GM23338 (cell line): ENCODE data around the gene RHOG. TPM values are rescaled to one million over a fixed set of nuclear protein-coding genes. Genes with fewer than 3 reads are reported as not detected.

Source experiments
- ATAC-seq: fragments of 200-7000 bp; cut with Tn5 transposase; 3 replicates; pipeline ENCODE4 v1.9.1; 2020
- DNase-seq: peaks from one replicate; pipeline ENCODE4 v3.0.0-alpha.2; 2015; ENCODE audit warnings: low spot score
- H2AFZ ChIP-seq: fragments of 200-600 bp; sonication (generic); 2 replicates; pipeline ENCODE4 v1.8.0; 2016; ENCODE audit warnings: antibody characterized with exemption, mild to moderate bottlenecking, moderate library complexity
- H3F3A ChIP-seq: fragments of 200-600 bp; sonication (generic); replicated peaks from 2 replicates; pipeline ENCODE4 v1.8.0; 2017; ENCODE audit warnings: antibody characterized with exemption, mixed run types, low read depth
- H3K27ac ChIP-seq: fragments of 200-600 bp; sonication (generic); 2 replicates; pipeline ENCODE4 v1.6.1; 2016; ENCODE audit warnings: low read depth
- H3K27me3 ChIP-seq: fragments of 200-600 bp; sonication (generic); 2 replicates; pipeline ENCODE4 v1.8.0; 2016; ENCODE audit warnings: mild to moderate bottlenecking, mixed run types, moderate library complexity; ENCODE audit not compliant: insufficient read depth
- H3K36me3 ChIP-seq: fragments of 200-600 bp; sonication (generic); 2 replicates; pipeline ENCODE4 v1.8.0; 2016; ENCODE audit warnings: mild to moderate bottlenecking; ENCODE audit not compliant: insufficient read depth
- H3K4me1 ChIP-seq: fragments of 200-600 bp; sonication (generic); 2 replicates; pipeline ENCODE4 v1.8.0; 2016; ENCODE audit warnings: mild to moderate bottlenecking, moderate library complexity; ENCODE audit not compliant: insufficient read depth
- H3K4me2 ChIP-seq: fragments of 200-600 bp; sonication (generic); 2 replicates; pipeline ENCODE4 v1.7.1; 2017; ENCODE audit warnings: mixed run types
- H3K4me3 ChIP-seq: fragments of 200-600 bp; sonication (generic); 2 replicates; pipeline ENCODE4 v1.6.1; 2016; ENCODE audit warnings: mixed run types
- H3K79me2 ChIP-seq: fragments of 200-600 bp; sonication (generic); replicated peaks from 2 replicates; pipeline ENCODE4 v1.8.0; 2017; ENCODE audit warnings: mild to moderate bottlenecking; ENCODE audit not compliant: insufficient read depth
- H3K9me2 ChIP-seq: fragments of 200-600 bp; sonication (generic); 2 replicates; pipeline ENCODE4 v1.8.0; 2017; ENCODE audit not compliant: insufficient read depth
- H4K20me1 ChIP-seq: fragments of 200-600 bp; sonication (generic); replicated peaks from 2 replicates; pipeline ENCODE4 v1.8.0; 2017; ENCODE audit warnings: mild to moderate bottlenecking; ENCODE audit not compliant: insufficient read depth
- H3K27ac Mint-ChIP-seq: 2 replicates; pipeline ENCODE4 v1.8.0; 2020; ENCODE audit warnings: inconsistent platforms, mild to moderate bottlenecking, moderate library complexity, mixed read lengths
- H3K27me3 Mint-ChIP-seq: 3 replicates; pipeline ENCODE4 v1.8.0; 2022; ENCODE audit warnings: low read depth, mild to moderate bottlenecking, moderate library complexity, mixed read lengths, inconsistent platforms; ENCODE audit not compliant: insufficient read depth, poor library complexity
- H3K36me3 Mint-ChIP-seq: 3 replicates; pipeline ENCODE4 v1.8.0; 2021; ENCODE audit warnings: low read depth, mild to moderate bottlenecking, inconsistent platforms, moderate library complexity, mixed read lengths
- H3K4me1 Mint-ChIP-seq: 3 replicates; pipeline ENCODE4 v1.8.0; 2020; ENCODE audit warnings: mild to moderate bottlenecking, inconsistent platforms, mixed read lengths
- H3K4me3 Mint-ChIP-seq: 3 replicates; pipeline ENCODE4 v1.8.0; 2021; ENCODE audit warnings: moderate library complexity, mild to moderate bottlenecking, inconsistent platforms, mixed read lengths
- H3K9me3 Mint-ChIP-seq: 3 replicates; pipeline ENCODE4 v1.8.0; 2020; ENCODE audit warnings: moderate library complexity, mild to moderate bottlenecking, inconsistent platforms, mixed read lengths
- CREB1 ChIP-seq: fragments of 250-450 bp; sonication (Bioruptor Pico); IDR thresholded peaks from 2 replicates; pipeline ENCODE4 v1.5.0; 2020; ENCODE audit warnings: low read depth, mild to moderate bottlenecking, moderate library complexity
- EZH2 ChIP-seq: fragments of 200-600 bp; sonication (generic); IDR thresholded peaks from one replicate; pipeline ENCODE4 v1.8.0; 2017; ENCODE audit warnings: antibody characterized with exemption, mild to moderate bottlenecking, low read depth; ENCODE audit not compliant: unreplicated experiment
- EZH2phosphoT487 ChIP-seq: fragments of 200-600 bp; sonication (generic); IDR thresholded peaks from one replicate; pipeline ENCODE4 v1.8.1; 2018; ENCODE audit warnings: antibody characterized with exemption; ENCODE audit not compliant: unreplicated experiment
- NANOG ChIP-seq: IDR thresholded peaks from 2 replicates; pipeline ENCODE4 v1.6.1; 2016; ENCODE audit warnings: antibody characterized with exemption, borderline replicate concordance
- POLR2AphosphoS5 ChIP-seq: IDR thresholded peaks from 2 replicates; pipeline ENCODE4 v1.6.1; 2016; ENCODE audit warnings: antibody characterized with exemption, low read depth
- STAT1 ChIP-seq: IDR thresholded peaks from one replicate; pipeline ENCODE4 v1.6.1; 2016; ENCODE audit warnings: antibody characterized with exemption; ENCODE audit not compliant: unreplicated experiment
- ZNF114 ChIP-seq: fragments of 250-450 bp; sonication (Bioruptor Pico); IDR thresholded peaks from 2 replicates; pipeline ENCODE4 v1.5.0; 2020; ENCODE audit warnings: mild to moderate bottlenecking, moderate library complexity
- ZNF331 ChIP-seq: fragments of 250-450 bp; sonication (Bioruptor Pico); IDR thresholded peaks from 2 replicates; pipeline ENCODE4 v1.5.0; 2020; ENCODE audit warnings: low read depth, mild to moderate bottlenecking, moderate library complexity
- polyA plus RNA-seq: library from polyadenylated mRNA; unstranded; fragments of >200 nt; fragmentation: Nextera tagmentation; extraction: Ambion mirVana; gene quantifications from 2 replicates; pipeline ENCODE4 v1.2.1, GENCODE V29; 2016
- total RNA-seq: library from RNA; depleted of rRNA; stranded (reverse); fragments of >200 nt; shearing (Covaris generic); gene quantifications from 2 replicates; pipeline ENCODE4 v1.2.3, GENCODE V29; 2014
- TF ChIP-seq, protein P1 (sequence below): IDR thresholded peaks from one replicate; pipeline ENCODE4 v1.6.1; 2018; ENCODE audit warnings: antibody characterized with exemption; ENCODE audit not compliant: unreplicated experiment
- TF ChIP-seq, protein P2 (sequence below), 2 experiments: fragments of 200-600 bp in 1 of 2; sonication (generic) in 1 of 2; conservative IDR thresholded peaks; 2 replicates each; pipeline versions ENCODE4 v1.5.1 to v1.6.1; 2016 to 2017; ENCODE audit warnings: antibody characterized with exemption in 2 of 2, low read depth in 2 of 2, mild to moderate bottlenecking in 2 of 2, moderate library complexity in 1 of 2
- TF ChIP-seq, protein P3 (sequence below): IDR thresholded peaks from 2 replicates; pipeline ENCODE4 v1.6.1; 2016; ENCODE audit warnings: antibody characterized with exemption

RHOG gene
- total and polyA plus RNA-seq, 2 experiments from 2014 or later = 26.3 to 38.6 TPM

DNA sequence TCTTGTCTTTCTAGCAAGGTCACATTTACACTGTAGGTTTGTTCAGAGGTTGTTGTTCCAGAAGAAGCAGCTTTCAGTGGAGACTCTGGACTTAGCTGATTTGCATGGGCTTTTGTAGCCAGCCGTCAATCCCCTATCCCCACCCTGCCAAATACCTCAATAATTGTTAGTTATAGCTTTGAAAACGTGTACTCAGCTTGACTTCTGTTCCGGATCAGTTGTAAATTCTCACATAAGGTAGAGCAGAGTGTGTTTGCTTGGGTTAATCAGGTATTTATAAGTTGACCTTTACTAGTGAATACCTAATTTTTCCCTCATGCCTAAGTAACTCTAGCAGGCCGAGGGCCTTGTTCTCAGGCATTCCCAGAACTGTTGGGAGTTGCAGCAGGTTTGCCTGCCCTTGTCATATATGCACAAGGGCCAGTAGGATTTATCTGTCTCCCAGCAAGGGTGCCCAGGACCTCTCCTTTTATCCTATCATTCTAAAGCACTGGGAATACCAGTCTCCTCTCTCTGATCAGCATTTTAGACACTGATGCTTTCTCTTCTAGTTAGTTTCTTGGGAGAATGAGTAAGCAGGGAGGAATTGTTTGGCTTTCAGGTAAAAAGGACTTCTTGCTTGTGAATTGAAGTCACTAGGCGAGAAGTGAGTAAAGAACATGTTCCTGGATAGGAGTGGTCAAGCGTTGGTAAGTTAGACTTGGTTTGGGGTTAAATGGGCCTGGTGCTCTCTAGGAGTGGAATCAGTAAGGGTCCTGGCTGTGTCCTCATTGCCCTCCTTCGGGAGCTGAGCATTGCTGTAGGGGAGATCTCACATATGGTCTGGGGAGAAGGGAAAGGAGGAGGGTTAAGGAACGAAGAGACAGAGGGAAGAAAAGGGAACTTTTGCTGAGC lies 36.9 kb upstream of the RHOG start (continued):
- TF ChIP-seq EZH2 (no peak), CREB1 (CRISPR knock-in tag) (no peak), NANOG (no peak), ZNF114 (CRISPR knock-in tag) (no peak), ZNF331 (CRISPR knock-in tag) (no peak)
- TF ChIP-seq, protein P1, sequence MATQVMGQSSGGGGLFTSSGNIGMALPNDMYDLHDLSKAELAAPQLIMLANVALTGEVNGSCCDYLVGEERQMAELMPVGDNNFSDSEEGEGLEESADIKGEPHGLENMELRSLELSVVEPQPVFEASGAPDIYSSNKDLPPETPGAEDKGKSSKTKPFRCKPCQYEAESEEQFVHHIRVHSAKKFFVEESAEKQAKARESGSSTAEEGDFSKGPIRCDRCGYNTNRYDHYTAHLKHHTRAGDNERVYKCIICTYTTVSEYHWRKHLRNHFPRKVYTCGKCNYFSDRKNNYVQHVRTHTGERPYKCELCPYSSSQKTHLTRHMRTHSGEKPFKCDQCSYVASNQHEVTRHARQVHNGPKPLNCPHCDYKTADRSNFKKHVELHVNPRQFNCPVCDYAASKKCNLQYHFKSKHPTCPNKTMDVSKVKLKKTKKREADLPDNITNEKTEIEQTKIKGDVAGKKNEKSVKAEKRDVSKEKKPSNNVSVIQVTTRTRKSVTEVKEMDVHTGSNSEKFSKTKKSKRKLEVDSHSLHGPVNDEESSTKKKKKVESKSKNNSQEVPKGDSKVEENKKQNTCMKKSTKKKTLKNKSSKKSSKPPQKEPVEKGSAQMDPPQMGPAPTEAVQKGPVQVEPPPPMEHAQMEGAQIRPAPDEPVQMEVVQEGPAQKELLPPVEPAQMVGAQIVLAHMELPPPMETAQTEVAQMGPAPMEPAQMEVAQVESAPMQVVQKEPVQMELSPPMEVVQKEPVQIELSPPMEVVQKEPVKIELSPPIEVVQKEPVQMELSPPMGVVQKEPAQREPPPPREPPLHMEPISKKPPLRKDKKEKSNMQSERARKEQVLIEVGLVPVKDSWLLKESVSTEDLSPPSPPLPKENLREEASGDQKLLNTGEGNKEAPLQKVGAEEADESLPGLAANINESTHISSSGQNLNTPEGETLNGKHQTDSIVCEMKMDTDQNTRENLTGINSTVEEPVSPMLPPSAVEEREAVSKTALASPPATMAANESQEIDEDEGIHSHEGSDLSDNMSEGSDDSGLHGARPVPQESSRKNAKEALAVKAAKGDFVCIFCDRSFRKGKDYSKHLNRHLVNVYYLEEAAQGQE = no peak
- TF ChIP-seq, protein P2, sequence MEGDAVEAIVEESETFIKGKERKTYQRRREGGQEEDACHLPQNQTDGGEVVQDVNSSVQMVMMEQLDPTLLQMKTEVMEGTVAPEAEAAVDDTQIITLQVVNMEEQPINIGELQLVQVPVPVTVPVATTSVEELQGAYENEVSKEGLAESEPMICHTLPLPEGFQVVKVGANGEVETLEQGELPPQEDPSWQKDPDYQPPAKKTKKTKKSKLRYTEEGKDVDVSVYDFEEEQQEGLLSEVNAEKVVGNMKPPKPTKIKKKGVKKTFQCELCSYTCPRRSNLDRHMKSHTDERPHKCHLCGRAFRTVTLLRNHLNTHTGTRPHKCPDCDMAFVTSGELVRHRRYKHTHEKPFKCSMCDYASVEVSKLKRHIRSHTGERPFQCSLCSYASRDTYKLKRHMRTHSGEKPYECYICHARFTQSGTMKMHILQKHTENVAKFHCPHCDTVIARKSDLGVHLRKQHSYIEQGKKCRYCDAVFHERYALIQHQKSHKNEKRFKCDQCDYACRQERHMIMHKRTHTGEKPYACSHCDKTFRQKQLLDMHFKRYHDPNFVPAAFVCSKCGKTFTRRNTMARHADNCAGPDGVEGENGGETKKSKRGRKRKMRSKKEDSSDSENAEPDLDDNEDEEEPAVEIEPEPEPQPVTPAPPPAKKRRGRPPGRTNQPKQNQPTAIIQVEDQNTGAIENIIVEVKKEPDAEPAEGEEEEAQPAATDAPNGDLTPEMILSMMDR (conservative IDR thresholded peaks at IDR 0.05; ENCODE audit: low read depth in 2 of 2) = no peak
- TF ChIP-seq, protein P3, sequence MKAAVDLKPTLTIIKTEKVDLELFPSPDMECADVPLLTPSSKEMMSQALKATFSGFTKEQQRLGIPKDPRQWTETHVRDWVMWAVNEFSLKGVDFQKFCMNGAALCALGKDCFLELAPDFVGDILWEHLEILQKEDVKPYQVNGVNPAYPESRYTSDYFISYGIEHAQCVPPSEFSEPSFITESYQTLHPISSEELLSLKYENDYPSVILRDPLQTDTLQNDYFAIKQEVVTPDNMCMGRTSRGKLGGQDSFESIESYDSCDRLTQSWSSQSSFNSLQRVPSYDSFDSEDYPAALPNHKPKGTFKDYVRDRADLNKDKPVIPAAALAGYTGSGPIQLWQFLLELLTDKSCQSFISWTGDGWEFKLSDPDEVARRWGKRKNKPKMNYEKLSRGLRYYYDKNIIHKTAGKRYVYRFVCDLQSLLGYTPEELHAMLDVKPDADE = no peak

DNA sequence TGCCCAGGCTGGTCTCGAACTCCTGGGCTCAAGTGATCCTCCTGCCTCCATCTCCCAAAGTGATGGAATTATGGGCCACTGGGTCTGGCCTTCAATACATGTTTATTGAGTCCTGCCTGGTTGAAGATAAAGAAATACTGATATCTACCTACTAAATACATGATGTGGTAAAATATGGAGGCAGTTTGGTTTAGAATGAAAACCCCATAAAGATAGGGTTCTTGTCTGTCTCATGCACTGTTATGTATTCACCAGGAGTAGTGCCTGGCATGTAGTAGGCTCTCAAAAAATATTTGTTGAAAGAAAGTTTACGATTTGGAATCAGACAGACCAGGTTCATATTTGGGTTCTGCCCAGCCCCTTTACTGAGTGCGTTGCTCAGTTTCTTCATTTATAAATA lies 35.9 kb upstream of the RHOG start:
- no peaks in the 10 kb centered on the region for H3K9me2 ChIP-seq
- no peaks in the 10 kb centered on the region for H3F3A ChIP-seq
- ATAC-seq = no peak
- H3K79me2 ChIP-seq = no peaks in the 10 kb centered on the region
- H3K36me3 ChIP-seq = no peaks in the 10 kb centered on the region
- no peak overlapping the region for H3K27ac ChIP-seq
- no peaks in the 10 kb centered on the region for H3K9me3 Mint-ChIP-seq
- H3K27me3 Mint-ChIP-seq = peaks cover 6% of the 10 kb centered on the region
- H3K27ac Mint-ChIP-seq = no peak overlapping the region
- no peak overlapping the region for H3K4me2 ChIP-seq
- peaks cover 17% of the 10 kb centered on the region for H3K4me1 ChIP-seq
- no peak overlapping the region for H3K4me3 ChIP-seq
- peaks cover 8% of the 10 kb centered on the region for H4K20me1 ChIP-seq
- H2AFZ ChIP-seq = no peak overlapping the region
- no peaks in the 10 kb centered on the region for H3K36me3 Mint-ChIP-seq
- H3K27me3 ChIP-seq = no peaks in the 10 kb centered on the region
- DNase-seq = no peak
- H3K4me3 Mint-ChIP-seq = no peak overlapping the region
- H3K4me1 Mint-ChIP-seq = peaks cover 13% of the 10 kb centered on the region
- no peak for TF ChIP-seq NANOG
- TF ChIP-seq, protein P3 = no peak
- TF ChIP-seq ZNF114 (CRISPR knock-in tag) = no peak
- TF ChIP-seq, protein P2 (conservative IDR thresholded peaks at IDR 0.05; ENCODE audit: low read depth in 2 of 2) = no peak
- TF ChIP-seq ZNF331 (CRISPR knock-in tag) = no peak
- no peak for TF ChIP-seq CREB1 (CRISPR knock-in tag)
- no peak for TF ChIP-seq EZH2phosphoT487
- no peak for TF ChIP-seq POLR2AphosphoS5
- TF ChIP-seq STAT1 = no peak
- no peak for TF ChIP-seq EZH2
- TF ChIP-seq, protein P1 = no peak
